ENCODE measurements around the gene ITPR3.
"Not testable (repeated sequence)": the region's sequence is repeated elsewhere in the genome, so short reads cannot be mapped to it uniquely, and the experiment has no call there.

ITPR3 gene

DNA sequence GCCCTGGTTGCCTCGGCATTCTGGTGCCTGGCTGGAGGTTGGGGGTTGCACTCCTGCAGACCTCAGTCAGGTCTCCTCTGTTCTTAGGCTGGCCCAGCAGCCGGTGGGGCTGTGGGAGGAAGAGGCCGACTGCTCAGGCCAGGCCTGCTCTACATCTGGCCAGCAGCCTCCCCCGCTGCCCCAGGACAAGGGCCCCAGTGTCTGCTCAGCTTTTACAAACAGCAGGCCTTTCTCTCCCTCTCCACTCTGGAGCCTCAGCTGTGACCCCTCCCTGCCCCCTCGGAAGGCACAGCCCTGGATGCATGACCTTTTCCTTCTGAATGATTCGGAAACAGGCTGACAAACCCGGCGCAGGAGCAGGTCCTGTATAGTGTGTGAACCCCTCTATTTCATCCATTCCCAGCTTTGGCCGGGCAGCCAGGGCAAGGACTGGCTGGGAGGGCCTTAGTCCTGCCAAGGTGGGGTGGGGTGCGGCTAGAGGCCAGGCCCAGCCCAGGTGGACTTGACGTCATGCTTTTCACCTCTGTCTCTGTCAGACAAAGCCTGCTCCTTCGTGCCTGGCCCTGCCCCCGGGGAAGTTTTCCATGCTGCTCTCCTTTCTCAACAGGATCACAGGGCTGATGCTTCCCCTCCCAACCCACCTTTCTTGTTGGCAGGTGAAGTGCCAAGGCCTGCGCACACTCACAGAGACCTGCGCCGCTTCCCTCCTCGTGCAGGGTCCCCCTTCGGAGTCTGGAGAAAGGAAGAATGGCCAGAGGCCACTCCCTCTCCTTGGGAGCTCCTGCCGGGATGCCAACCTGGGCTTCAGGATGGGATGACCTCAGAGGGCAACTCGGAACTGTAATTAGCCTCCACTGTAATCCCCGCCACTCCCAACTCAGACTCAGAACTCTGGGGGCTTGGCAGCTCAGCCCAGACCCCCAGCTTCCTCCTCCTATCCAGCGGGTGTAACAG is 10.1 kb upstream of the ITPR3 start:
- no peak for DNase-seq (ENCODE audit: low read depth in 1 of 2, low spot score in 1 of 2)

DNA sequence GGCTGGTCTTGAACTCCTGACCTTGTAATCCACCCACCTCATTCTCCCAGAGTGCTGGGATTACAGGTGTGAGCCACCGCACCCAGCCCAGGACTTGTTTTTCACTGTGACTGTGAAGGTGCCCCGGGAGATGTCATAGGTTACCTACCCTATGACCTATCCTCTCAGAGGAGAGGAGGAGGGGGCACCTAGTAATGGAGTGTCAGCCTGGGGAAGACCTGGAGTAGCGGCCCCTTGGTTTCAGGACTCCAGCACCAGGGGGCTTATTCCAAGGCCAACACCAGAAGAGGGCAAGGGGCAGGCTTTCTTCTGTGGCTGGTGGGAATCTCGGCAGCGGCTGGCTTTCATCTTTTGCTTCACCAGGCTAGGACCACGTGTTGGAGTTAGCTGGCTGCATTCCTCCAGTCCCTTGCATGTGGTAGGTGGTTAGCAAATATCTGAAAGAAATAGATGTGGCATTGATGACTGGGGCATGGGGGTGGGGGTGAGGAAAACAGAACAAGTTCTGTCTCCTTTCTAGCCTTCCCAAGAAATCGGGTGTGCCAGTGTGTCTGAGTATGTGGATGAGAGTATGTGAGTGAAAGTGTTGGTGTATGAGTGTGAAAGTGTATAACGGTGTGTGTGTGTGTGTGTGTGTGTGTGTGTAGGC is 7.9 kb upstream of the ITPR3 start:
- DNase-seq (ENCODE audit: low read depth in 1 of 2, low spot score in 1 of 2), result no peak

DNA sequence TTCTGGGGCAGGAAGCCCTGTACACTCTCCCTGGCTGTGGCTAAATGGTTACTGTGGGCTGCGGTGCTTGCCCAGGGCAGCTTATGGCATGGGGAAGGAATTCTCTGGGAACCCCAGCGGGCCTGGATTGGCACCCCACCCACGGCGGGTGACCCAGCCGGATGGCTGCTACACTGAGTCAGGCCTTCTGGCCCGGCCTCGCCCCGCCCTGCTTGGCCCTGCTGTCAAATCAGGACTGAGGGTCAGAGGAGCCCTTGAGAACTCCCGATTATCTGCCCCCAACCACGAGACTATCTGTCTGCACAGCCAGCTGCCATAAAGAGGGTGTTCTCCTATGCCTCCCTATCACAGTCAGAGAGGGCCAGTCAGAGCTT is 7.3 kb upstream of the ITPR3 start:
- DNase-seq (ENCODE audit: low read depth in 1 of 2, low spot score in 1 of 2), result no peak

DNA sequence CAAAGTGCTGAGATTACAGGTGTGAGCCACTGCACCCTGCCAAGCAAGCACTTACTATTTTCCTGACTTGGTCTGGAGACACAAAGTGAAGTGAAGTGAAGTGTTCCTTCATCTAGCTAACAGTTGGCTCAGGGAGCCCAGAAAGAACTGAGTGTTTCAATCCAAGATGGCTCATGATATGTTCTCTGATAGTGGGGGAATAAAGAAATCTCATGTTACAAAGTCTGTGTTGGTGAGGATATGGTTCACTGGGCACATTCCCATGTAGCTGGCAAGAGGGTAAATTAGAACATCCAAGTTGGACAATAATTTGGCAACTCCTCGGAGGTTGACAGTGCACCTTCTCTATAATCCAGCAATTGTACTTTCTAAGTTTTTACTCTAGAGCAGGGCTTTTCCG is 5.0 kb upstream of the ITPR3 start:
- DNase-seq (ENCODE audit: low read depth in 1 of 2, low spot score in 1 of 2), result no peak

DNA sequence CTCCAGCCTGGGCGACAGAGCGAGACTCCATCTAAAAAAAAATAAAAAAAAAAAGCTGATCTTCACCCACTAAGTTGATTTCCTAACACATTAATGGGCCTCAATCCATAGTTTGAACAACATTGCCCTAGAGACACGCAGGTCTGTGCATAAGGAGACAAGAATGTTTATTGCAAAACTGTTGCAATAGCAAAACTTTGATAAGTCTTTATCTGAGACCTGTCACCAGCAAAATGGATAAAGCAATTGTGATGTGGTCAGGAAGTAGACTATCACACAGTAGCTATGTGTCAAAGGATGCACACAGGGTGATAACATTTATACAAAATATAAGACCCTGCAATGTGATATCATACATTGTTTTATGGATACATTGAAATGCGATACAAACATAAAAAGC is 4.2 kb upstream of the ITPR3 start:
- DNase-seq (ENCODE audit: low read depth in 1 of 2, low spot score in 1 of 2), result no peak

DNA sequence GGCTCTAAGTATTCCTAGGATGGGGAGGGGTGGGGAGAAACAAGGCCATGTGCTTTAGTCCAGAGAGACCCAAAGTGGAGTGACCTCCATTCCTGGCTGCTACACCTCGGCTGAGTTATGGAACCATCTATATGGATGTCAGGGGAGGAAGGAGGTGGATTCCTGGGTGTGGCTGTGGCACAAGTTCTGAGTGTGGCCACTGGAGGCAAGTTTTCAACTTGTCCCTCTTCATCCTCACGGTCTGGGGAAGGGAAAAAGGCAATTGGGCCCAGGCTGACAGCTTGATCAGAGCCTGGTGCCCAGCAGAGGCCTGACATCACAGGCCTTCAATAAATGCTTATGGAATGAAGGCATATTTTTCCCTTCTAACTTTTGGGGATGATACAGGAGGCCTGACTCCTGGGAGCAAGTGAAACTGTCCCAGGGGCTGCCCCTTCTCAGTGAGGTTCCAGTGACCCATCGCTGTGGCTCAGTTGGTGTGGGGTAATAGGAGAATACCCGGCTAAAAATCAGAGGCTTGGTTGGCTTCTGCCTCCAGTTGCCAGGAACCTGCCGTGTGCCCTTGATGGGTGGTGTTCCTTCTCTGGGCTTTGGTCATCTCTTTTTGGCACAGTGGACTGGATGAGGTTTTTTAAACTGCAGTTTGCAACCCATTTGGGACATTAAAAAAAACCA is 1.8 kb upstream of the ITPR3 start:
- no peak for DNase-seq (ENCODE audit: low read depth in 1 of 2, low spot score in 1 of 2)

DNA sequence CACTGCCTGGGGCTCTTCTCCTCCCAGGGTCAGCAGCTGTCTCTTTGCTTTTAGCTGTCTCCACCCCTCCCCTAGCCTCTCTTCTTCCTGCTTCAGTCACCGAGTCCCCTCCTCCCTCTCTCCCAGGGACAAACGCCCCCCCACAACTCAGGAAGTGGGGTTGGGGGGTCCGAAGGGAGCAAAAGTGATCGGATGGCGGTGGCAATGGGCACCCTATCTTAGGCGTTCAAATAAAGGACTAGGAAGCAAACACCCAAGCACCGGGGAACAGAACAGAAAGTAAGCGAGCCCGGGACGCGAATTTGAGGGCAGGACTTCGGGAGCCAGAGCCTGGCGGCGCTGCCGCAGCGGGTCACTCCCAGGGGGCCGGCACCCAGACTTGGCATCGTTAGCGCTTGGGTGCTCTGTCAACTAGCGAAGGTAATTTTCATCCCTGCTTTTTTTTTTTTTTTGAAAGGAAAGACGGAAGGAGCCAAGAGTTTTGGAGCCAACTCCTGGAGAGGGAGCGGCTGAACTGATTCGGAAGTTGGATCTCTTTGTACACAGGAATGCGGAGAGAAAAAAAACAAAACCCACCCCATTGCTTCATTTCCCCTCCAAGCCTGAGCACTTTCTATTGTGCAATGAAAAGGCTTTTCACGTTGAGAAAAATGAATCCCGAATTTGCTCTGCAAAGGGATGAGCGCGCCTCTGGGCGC is 815 bp upstream of the ITPR3 start:
- DNase-seq (ENCODE audit: low read depth in 1 of 2, low spot score in 1 of 2), result no peak

DNA sequence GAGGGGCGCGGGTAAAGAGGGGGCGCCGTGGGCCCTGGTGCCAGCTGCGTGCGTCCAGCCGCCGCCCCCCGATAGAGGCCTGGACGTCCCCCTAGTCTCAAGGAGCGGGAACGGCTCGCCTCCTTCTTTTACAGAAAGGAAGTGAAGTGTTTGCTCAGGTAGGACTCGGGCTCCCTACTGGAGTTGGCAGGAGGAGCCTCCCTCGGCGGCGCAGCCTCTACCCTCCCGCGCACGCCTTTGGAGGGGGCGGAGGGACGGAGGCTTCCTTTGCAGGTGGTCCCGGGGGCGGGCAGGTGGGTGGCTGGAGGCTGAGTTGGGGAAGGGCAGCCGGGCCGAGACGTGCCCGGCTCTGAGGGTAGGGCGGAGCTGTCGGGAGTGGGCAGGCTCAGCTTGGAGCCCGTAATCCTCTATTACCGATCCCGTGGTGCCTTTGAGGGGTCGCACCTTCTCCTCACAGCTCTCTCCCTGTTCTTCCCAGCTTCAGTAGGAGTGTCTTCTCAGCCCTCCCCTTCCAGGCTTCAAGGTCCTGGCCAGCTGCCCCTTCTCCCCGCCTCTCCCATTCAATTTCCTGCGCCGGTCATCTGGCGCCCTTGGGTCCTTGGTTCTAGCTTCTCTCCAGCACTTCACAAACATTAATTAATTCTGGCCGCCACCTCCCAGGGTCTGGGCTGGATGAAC is 728 bp downstream of the ITPR3 start:
- peak in 1 of 2 donors; percentile 13 for DNase-seq (ENCODE audit: low read depth in 1 of 2, low spot score in 1 of 2)

DNA sequence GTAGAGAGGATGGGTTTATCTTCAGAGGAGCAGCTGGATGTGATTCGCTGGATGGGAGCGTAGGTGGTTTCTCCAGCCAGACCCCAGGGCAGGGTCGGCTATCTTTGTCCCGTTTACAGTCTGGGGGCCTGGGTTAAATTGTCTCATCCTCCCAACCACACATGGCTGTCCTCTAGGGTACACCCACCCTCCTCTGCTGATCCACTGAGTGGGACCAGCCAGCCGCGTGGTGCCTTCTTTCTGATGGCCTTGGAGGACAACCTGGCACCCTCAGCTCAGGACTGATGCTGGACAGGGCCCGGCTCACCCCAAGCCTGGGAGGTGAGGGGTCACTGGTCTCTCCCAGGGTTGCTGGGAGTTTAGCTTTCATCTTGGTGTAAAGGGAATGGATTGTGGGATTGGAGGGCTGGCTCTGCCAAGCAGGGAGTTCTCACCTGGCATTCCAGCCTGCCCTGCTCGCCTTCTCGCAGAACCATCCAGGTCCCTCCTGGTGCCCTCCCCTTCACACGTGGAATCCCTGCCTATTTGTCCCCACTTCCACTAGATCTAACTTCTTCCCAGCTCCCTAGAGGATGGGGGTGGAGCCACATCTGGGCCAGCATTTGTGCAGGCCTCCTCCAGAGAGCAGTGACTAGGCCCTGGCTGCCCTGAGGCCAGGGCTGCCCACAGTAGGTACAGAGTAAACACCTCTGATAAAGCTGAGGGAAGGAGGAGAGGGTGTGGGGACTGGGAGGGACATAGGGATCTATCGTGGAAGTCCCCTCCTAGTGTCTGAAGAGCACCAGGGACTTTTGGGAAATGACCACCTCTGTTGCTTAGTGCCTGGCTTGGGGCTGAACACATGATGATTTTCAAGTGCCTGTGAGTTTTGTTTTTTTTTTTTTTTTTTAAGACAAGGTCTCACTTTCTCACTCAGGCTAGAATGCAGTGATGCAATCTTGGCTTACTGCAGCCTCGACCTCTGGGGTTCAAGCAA is 1.6 kb downstream of the ITPR3 start:
- no peak for DNase-seq (ENCODE audit: low read depth in 1 of 2, low spot score in 1 of 2)

DNA sequence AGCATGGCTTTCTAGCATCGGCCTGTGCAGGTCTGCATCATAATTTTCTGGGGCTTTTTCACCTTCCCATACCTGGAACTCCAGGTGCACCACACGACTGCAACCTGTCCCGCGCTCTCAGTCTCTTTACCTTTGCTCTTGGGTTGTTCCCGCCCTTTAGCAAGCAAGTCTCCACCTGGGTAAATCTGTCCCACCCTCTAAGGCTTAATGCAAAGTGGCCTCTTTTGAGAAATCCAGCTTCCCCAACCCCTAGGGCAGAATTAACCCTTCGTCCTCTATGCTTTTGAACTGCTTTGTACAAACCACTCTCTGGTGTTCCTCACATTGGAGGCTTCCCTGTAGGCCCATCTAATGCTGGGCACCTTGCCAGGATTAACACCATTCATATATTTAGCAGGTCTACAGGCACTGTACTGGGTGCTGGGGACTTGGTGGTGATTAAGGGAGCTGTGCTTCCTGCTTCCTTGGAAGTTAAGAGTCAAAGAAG is 2.8 kb downstream of the ITPR3 start:
- no peak for DNase-seq (ENCODE audit: low read depth in 1 of 2, low spot score in 1 of 2)

DNA sequence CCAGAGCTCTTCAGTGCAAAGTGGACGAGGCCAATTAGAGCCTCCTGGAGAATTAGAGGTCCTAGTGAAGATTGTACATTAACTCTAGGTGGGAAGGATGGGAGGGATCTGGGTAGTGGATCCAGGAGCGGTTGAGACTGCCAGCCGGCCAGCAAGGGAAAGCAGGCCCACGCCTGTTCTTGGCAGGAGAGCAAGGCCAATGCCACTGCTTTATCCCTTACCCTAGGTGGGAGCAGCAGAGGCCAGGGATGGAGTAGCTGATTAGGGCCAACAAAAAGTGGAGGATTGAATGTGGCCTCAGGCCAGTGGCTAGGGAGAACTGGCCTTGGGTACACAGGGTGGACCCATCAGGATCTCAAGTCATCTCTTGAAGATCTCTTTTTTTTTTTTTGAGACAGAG is 3.7 kb downstream of the ITPR3 start:
- no peak for DNase-seq (ENCODE audit: low read depth in 1 of 2, low spot score in 1 of 2)

DNA sequence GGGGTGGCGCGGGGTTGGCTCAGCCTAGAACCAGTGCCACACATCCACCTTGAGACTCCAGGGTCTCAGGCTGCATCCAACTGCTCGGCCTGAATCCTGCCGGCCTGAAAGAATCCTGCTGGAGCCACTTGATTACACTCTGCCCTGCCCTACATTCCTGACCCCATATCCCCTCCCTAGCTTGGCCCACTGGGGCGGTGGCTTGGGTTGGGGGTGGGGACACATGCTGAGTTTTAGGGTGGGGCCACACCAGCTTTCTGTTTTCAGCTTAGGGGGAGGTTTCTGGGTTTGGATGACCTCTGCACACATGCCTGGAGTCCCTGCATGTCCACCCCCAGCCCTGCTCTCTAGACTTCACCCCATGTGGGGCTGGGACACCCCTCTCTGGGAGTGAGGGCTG is 6.8 kb downstream of the ITPR3 start:
- DNase-seq (ENCODE audit: low read depth in 1 of 2, low spot score in 1 of 2), result no peak

DNA sequence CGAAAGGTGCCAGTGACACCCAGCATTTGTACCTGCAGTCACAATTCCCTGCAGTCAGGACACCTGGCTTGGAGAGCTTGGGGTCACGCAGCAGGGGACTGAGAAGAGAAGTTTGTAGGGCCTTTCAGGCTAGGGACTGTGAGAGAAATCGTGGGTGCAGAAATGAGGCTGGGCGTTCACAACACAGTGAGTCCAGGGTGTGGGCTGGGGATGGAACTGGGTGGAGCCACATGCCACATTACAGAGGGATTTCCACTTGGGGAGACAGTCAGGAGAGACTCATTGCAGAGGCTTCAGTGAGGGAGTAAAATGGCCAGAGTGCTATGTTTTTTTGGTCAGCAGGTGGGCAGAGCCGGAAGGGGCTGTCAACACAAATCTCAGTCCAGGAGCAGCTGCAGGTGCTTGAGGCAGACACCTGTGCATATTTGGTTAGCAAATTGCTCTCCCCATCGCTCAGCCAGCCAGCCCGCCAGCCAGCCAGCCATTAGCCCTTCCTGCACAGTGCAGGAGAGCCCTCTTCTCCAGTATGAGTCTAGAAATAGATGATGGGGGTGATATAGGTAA is 7.4 kb downstream of the ITPR3 start:
- no peak for DNase-seq (ENCODE audit: low read depth in 1 of 2, low spot score in 1 of 2)

DNA sequence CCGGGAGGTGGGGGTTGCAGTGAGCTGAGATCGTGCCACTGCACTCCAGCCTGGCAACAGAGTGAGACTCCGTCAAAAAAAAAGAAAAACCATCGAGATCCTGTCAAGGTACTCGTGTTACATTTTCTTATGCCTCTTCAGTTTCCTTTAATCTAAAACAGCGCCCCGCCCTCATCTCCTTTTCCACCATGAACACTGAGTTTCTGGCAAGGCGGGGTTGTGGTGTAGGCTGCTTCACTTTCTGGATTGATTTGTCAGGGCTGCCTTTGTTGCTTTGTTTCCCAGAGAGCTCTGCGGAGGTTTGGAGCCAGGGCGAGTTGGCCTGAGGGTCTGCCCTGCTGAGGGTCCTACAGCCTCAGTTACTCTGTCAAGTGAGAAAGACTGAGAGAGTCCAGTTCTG is 8.9 kb downstream of the ITPR3 start:
- no peak for DNase-seq (ENCODE audit: low read depth in 1 of 2, low spot score in 1 of 2)

DNA sequence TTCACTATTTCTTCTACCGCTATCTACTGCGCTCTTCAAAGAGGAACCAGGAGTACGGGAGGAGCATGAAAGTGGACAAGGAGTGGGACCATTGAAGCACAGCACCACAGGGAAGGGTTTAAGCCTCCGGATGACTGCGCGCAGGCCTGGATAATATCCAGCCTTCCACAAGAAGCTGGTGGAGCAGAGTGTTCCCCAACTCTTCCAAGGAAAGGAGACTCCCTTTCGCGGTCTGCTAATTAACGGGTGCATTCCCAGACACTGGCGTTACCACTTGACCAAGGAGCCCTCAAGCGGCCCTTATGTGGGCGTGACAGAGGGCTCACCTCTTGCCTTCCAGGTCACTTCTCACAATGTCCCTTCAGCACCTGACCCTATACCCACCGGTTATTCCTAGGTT is 10.4 kb downstream of the ITPR3 start:
- not testable (repeated sequence) for DNase-seq (ENCODE audit: low read depth in 1 of 2, low spot score in 1 of 2)

DNA sequence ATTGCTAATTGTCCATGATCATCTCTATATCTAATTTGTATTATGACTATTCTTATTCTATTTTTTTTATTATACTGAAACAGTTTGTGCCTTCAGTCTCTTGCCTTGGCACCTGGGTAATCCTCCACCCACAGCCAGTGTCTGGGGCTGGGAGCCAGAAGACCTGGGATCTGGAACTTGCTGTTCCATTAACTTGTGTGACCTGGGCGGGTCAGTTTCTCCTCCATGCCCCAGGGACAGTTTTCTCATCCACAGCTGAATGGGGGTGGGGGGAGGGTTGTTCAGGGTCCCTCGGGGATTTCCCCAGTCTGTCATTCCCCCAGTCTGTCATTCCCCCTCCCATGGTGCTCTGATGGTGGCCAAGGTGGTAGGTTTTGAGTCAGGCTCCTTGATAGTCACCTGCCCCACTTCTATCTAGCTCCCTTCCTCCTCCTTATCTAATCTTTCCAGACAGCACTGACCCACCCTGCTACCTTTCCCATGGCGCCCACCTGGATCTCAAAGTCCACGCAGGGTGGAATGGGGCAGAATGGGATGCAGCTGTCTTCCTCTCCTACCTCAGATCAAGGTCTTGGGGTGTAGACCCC is 10.9 kb downstream of the ITPR3 start:
- DNase-seq (ENCODE audit: low read depth in 1 of 2, low spot score in 1 of 2), result no peak

DNA sequence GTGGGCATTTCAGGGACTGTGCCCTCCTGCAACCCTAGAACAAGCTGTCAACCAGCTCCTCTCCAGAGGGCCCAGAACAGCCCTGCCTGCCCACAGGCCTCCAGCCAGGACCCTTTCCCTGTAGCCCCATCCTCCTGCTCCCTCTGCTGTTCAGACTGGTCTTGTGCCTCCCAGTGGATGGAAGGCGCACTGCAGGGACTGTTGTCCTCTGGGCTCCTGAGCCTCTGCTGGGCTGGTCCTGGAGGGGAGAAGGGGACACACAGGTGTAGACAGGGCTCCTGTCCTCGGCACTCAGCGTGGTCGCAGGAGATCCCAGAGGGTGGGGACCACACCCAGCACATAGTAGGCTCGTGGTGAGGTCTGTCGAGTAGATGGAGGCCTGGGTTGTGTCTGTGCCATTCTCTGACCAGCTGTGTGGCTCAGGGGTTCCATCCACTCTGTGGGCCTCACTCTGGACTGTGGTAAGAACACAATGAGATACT is 11.5 kb downstream of the ITPR3 start:
- peak in 1 of 2 donors; percentile 9 for DNase-seq (ENCODE audit: low read depth in 1 of 2, low spot score in 1 of 2)

DNA sequence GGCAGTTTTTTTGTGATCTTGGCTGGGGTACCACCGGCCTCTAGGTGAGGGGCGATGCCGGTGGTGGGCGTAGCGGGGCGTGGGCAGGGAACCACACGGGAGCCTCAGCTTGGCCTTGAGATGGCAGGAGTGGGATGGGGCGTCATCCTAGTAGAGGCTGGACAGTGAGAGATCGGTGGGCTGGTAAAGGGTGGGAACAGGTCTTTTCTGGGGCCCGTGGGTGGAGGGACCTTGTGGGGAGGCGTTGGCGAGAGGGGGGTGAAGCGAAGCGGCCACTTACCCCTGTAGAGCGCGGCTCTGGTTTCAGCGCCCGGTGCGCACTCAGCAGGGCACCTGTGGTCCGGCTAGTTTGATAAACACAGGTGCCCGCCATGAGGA is 12.0 kb downstream of the ITPR3 start:
- DNase-seq (ENCODE audit: low read depth in 1 of 2, low spot score in 1 of 2), result no peak
